Thymus (tissue), 11 donors: Measurements from ENCODE around the gene PPP1R26. TPM values are rescaled to one million over a fixed set of nuclear protein-coding genes. Genes with fewer than 3 reads are reported as not detected.

Source experiments
- DNase-seq, 9 donors: peaks; one replicate each; pipeline ENCODE4 v3.0.0-alpha.2; 2013; ENCODE audit warnings: low spot score in 9 of 9, low read depth in 6 of 9, missing footprints in 1 of 9
- H3K27ac ChIP-seq, 2 donors: one replicate each; pipeline ENCODE4 v1.5.1; 2013; ENCODE audit warnings: control low read depth in 1 of 2, low read depth in 1 of 2, low read length in 1 of 2, mild to moderate bottlenecking in 1 of 2, moderate library complexity in 1 of 2
- H3K27me3 ChIP-seq, 2 donors: one replicate each; pipeline ENCODE4 v1.5.1; 2013; ENCODE audit warnings: low read length in 1 of 2; ENCODE audit not compliant: control insufficient read depth in 2 of 2, insufficient read depth in 1 of 2
- H3K36me3 ChIP-seq, 2 donors: one replicate each; pipeline ENCODE4 v1.5.1; 2013; ENCODE audit warnings: low read length in 1 of 2, mild to moderate bottlenecking in 1 of 2, moderate library complexity in 1 of 2; ENCODE audit not compliant: control insufficient read depth in 2 of 2, insufficient read depth in 2 of 2
- H3K4me1 ChIP-seq, 2 donors: one replicate each; pipeline ENCODE4 v1.5.1; 2013; ENCODE audit warnings: low read length in 2 of 2; ENCODE audit not compliant: control insufficient read depth in 2 of 2, insufficient read depth in 2 of 2
- H3K4me3 ChIP-seq, 2 donors: one replicate each; pipeline ENCODE4 v1.5.1; 2013; ENCODE audit warnings: low read length in 2 of 2, control low read depth in 1 of 2, mild to moderate bottlenecking in 1 of 2
- H3K9me3 ChIP-seq, 2 donors: one replicate each; pipeline ENCODE4 v1.5.1; 2013; ENCODE audit warnings: low read length in 1 of 2, mild to moderate bottlenecking in 1 of 2; ENCODE audit not compliant: control insufficient read depth in 2 of 2, insufficient read depth in 1 of 2
- WGBS: extraction: QIAGEN DNeasy Blood & Tissue Kit; methylation state at CpG from one replicate; pipeline ENCODE4 v1.1.7; 2013; 5-methylcytosine and 5-hydroxymethylcytosine counted together
- polyA plus RNA-seq: library from polyadenylated mRNA; stranded (reverse); fragments of 200-250 nt; gene quantifications from one replicate; pipeline ENCODE4 v1.2.3, GENCODE V29; 2013
- total RNA-seq: library from RNA; stranded (reverse); fragments of 120-200 nt; gene quantifications from one replicate; pipeline ENCODE4 v1.2.4, GENCODE V29; 2013
- donor health status: healthy.

The PPP1R26 gene
- total and polyA plus RNA-seq, 2 donors: 3.3 to 4.1 TPM

DNA sequence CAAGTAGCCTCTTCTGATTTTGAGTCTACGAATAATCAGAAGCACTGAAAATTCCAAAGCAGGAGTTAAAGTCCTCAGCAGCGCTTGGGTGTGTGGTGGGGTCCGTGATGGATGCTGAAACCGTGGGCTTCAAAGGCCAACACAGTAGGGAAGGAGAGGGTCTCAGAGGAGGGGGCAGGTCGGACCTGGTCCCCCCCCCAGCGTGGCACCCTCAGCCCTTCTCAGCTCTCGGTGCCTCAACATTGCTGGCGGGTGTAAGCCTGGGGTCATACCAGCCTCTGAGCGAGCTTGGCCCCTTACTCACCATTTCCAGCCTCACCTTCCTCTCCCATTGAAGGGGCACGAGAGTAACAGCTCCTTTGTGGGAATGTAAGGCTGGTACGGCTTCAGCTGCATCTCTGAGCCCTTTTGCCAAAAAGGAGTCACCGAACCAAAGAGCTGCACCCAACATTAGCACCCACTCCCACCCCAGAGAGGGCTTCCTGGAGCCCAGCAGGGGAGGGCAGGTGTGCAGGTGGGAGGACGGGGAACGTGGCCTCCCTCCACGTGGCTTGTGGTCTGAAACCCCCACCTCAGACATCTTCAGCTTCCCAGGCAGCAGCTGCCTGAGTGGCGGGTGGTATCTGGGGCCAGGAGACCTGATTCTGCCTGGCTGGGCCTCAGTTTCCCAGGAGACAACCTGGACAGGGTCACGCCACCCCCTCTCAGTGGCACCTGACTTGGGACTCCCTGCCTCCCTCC lies 34.9 kb downstream of the PPP1R26 start:
- H3K9me3 ChIP-seq: no peaks in the 10 kb centered on the region
- H3K27ac ChIP-seq: no peak overlapping the region
- no peak for DNase-seq
- no peaks in the 10 kb centered on the region for H3K4me1 ChIP-seq
- H3K4me3 ChIP-seq: no peak overlapping the region
- H3K36me3 ChIP-seq: no peaks in the 10 kb centered on the region
- WGBS: 81% methylated on average over 16 of the region's 17 CpGs
- H3K27me3 ChIP-seq: peaks cover 0 to 5% of the 10 kb centered on the region in 2 donors

GRCh38 chr9:135515083-135515951 lies 35.7 kb downstream of the PPP1R26 start:
- Histone ChIP-seq H3K27ac (no peak overlapping the region), H3K9me3 (no peaks in the 10 kb centered on the region), H3K36me3 (no peaks in the 10 kb centered on the region), H3K4me3 (no peak overlapping the region), H3K4me1 (no peaks in the 10 kb centered on the region), H3K27me3 (peaks cover 0 to 5% of the 10 kb centered on the region in 2 donors)
- DNase-seq: no peak
- WGBS: 89% methylated on average over 31 of the region's 31 CpGs

DNA sequence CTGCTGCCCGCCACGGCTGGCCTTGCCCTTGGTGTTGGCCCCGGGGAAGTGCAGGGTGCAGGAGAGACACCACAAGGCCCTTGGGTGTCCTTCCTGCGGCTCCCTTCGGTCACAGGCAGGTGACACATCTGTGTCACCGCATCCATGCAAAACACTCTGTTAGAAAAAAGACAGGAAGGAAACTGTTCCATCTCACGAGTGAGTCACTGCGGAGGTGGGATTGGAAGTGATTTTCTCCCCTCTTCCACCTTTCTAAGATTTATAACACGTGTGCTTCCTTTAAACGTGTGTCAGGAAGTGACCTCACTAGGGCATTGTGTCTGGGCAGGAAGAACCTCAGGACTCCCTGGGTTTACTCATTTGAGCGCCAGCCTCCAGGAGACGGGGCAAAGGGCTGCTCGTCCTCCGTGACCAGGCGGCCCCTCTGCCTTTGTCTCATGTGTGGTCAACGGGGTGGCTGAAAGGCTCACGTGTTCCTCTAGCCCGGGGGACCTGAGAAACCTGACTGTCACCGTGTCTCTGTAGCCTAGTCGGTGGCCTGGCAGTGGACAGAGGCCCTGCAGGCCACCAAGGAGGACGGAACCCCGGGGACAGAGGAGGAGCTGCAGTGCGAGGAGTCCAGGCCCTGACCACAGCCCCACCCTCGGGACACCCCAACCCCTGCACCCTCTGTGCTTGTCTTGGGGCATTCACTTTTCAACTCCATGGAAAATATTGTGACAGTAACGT lies 36.7 kb downstream of the PPP1R26 start:
- Histone ChIP-seq H3K27ac (no peak overlapping the region), H3K4me1 (no peaks in the 10 kb centered on the region), H3K4me3 (no peak overlapping the region), H3K27me3 (peaks cover 0 to 5% of the 10 kb centered on the region in 2 donors), H3K36me3 (no peaks in the 10 kb centered on the region), H3K9me3 (no peaks in the 10 kb centered on the region)
- no peak for DNase-seq
- 55% methylated on average over 25 of the region's 25 CpGs for WGBS

DNA sequence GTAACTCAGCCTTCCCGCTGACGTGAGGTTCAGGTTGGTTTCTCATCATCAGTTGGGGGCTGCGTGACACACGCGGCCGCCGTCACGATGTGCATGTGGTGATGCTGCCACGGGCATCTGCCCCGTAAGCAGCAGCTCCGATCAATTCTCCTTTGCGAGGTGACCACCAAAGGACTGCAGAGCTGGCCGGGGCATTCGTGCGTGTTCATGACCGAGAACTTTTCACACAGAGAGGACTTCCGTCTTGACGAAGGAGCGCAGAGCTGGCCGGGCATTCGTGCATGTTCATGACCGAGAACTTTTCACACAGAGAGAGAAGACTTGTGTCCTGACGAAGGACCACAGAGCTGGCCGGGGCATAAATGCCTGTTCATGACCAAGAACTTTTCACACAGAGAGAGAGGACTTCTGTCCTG lies 37.8 kb downstream of the PPP1R26 start:
- no peak for DNase-seq
- peaks cover 0 to 5% of the 10 kb centered on the region in 2 donors for H3K27me3 ChIP-seq
- WGBS: 97% methylated on average over 24 of the region's 24 CpGs
- H3K36me3 ChIP-seq: no peaks in the 10 kb centered on the region
- no peak overlapping the region for H3K4me3 ChIP-seq
- H3K27ac ChIP-seq: no peak overlapping the region
- no peaks in the 10 kb centered on the region for H3K4me1 ChIP-seq
- no peaks in the 10 kb centered on the region for H3K9me3 ChIP-seq

DNA sequence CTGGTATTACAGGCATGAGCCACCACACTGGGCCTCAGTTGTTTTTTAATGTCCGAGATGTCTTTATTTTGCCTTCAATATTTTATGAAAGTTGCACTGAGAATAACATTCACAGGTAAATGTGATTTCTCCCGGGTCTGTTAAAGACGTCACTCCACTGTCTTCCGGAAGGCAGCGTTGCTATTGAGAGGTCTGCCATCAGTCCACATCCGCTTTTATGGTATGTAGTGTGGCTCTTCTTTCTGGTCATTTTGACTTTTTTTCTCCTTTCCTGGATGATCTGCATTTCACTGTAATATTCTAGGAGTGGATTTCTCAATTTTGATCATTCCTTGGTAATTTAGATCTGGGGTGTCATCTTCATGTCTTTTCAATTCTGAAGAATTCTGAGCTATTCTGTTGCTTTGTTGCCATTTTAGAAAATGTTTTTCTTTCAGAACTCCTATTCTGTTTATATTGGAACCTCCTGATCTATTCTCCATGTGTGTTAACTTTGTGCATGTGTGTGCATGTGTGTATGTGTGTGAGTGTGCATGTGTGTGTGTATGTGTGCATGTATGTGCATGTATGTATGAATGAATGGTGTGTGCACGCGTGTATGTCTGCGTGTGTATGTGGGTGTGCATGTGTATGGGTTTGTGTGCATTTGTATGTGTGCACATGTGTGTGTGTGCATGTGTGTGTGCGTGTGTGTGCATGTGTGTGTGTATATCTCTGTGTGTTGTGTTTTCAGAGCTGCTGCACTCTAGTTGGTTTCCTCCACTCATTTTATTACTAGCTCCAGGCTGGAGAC lies 39.8 kb downstream of the PPP1R26 start:
- DNase-seq: no peak
- Histone ChIP-seq H3K27ac (no peak overlapping the region), H3K27me3 (peaks cover 0 to 5% of the 10 kb centered on the region in 2 donors), H3K9me3 (no peaks in the 10 kb centered on the region), H3K4me1 (no peaks in the 10 kb centered on the region), H3K36me3 (no peaks in the 10 kb centered on the region), H3K4me3 (no peak overlapping the region)
- WGBS: 96% methylated on average over 10 of the region's 10 CpGs

- no peak within 1 kb of the TSS for H3K27ac ChIP-seq
- no peak within 1 kb of the TSS for H3K4me3 ChIP-seq
- H3K4me1 ChIP-seq: no peaks in the 10 kb centered on the region
- peaks cover 0 to 5% of the 10 kb centered on the region in 2 donors for H3K27me3 ChIP-seq
- DNase-seq: no peak
- WGBS: 90% methylated on average over 18 of the region's 18 CpGs
- no peaks in the 10 kb centered on the region for H3K36me3 ChIP-seq
- H3K9me3 ChIP-seq: no peaks in the 10 kb centered on the region
Observed at GRCh38 chr9:135520916-135521607, 41.5 kb downstream of the PPP1R26 start, which contains the start of gene LCN1. LCN1 (plus strand) TSS chr9:135521440; CDS start chr9:135521498, 58 bp downstream.

DNA sequence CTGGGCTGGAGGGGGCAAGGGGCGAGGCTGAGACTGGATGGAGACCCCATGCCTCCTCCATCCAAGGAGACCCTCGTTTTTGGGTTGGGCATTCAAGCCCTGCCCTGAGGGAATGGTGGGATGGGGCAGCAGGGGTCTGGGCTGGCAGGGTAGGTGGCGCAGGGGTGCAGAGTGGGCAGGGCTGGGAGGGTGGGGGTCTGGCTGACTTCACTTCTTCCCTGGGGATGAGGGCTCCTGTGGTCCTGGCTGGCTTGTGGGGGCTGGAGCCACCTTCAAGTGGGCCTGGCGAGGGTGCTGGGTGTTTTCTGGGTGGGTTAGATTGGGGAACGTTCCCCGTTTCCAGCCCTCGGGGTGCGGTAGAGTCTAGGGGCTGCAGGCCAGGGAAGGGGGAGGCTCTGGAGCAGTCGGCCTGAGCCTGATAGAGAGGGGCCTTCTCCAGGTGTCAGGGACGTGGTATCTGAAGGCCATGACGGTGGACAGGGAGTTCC lies 42.1 kb downstream of the PPP1R26 start:
- no peaks in the 10 kb centered on the region for H3K9me3 ChIP-seq
- DNase-seq: no peak
- no peak overlapping the region for H3K27ac ChIP-seq
- whole genome bisulfite sequencing: 94% methylated on average over 11 of the region's 11 CpGs
- H3K27me3 ChIP-seq: peaks cover 0 to 3% of the 10 kb centered on the region in 2 donors
- H3K4me1 ChIP-seq: no peaks in the 10 kb centered on the region
- no peak overlapping the region for H3K4me3 ChIP-seq
- H3K36me3 ChIP-seq: no peaks in the 10 kb centered on the region
